Activated naive CD4-positive, alpha-beta T cell treated with anti-CD3 and anti-CD28 coated beads for 36 hours (primary cell): ENCODE results near the gene FRMD5. TPM values are rescaled to one million over a fixed set of nuclear protein-coding genes. Genes with fewer than 3 reads are reported as not detected.

Experiments
- CTCF ChIA-PET: fragments of 350-600 bp; sonication (Branson Sonifier 250); formaldehyde crosslinking; loops from one replicate; lab custom pipeline; 2021; ENCODE audit warnings: antibody characterized with exemption; lab: Charles Lee
- DNase-seq: peaks from one replicate; pipeline ENCODE4 v3.0.0-alpha.2; 2020
- H3K27ac Mint-ChIP-seq: one replicate; pipeline ENCODE4 v1.8.0; 2021; ENCODE audit warnings: mild to moderate bottlenecking, mixed read lengths
- H3K27me3 Mint-ChIP-seq: one replicate; pipeline ENCODE4 v1.8.0; 2021; ENCODE audit warnings: low read depth, mixed read lengths
- H3K36me3 Mint-ChIP-seq: one replicate; pipeline ENCODE4 v1.8.0; 2021; ENCODE audit warnings: low read depth, mixed read lengths
- H3K4me1 Mint-ChIP-seq: one replicate; pipeline ENCODE4 v1.8.0; 2021; ENCODE audit warnings: low read depth, mixed read lengths
- H3K4me3 Mint-ChIP-seq: one replicate; pipeline ENCODE4 v1.8.0; 2021; ENCODE audit warnings: mild to moderate bottlenecking, moderate library complexity, mixed read lengths
- H3K9me3 Mint-ChIP-seq: one replicate; pipeline ENCODE4 v1.8.0; 2021; ENCODE audit warnings: mixed read lengths
- intact Hi-C: fragments of 100-400 bp; cut with micrococcal nuclease; formaldehyde crosslinking; loops from one replicate; pipeline ENCODE4 v1.15.1; 2023
- total RNA-seq, 2 experiments: library from RNA; stranded (reverse); gene quantifications; one replicate each; pipeline ENCODE4 v1.2.3, GENCODE V29; 2021

The FRMD5 gene
- total RNA-seq, 2 experiments from 2014 or later: 0.37 to 0.50 TPM

DNA sequence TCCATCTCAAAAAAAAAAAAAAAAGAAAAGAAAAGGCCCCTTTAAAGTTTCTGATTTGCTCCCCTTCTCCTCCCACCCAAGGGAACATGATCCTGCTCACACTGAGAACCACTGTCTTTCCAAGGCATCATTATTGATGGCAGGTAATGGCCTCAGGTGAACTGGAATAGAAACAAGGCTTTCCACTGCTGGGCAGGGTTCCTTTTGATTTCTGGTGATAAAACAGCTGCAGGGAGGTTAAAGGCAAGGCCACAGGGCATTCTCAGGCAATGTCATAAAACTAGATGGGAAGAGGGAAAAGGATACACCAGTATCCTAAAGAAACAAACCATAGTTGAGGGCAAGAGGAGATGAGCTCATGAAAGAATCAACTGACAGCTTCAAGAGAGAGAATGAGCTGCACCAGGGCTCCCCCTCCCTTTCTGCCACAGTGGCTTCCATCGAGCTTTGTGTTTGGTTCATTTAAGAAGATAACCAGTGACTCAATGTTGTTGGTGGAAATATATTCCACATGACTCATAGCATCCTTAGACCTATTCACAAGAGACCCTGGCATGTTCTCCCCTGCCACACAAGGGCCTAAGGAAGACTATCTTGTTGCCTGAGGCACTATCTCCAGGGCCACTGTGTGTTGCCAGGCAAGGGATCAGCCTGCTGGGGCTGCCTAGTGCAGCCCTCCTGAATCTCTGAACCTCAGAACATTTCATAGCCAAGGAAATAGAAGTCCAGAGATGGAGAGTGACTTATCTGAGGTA lies 281.9 kb downstream of the FRMD5 start:
- CTCF ChIA-PET: interaction anchor here (0.7 to 2.0 kb wide), 3 partner anchors 10 to 35 kb away, joined by 3 to 7 read pairs (median 3); no protein-coding TSS in a partner anchor
- peaks cover 2% of the 10 kb centered on the region for H3K4me1 Mint-ChIP-seq
- intact Hi-C loops: no loop called here

DNA sequence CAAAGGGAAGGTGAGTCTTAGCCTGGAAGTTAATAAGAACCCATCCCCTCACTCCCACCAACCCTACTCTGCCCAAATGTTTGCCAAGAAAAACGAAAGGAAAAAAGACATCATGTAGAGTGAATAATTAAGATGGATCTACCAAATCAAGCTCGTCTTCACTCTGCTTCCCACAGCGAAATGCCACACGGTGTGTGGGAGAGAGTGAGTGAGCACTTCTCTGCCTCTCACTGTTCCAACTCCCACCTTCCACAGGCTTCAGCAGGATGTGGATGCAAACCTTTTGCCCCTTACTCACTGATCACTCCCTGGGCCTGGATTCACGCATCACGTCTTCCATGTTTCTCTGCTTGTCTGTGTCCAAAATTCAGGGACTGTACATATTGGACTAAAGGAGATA lies 282.9 kb downstream of the FRMD5 start:
- no peaks in the 10 kb centered on the region for H3K36me3 Mint-ChIP-seq
- H3K27me3 Mint-ChIP-seq: no peaks in the 10 kb centered on the region
- intact Hi-C loops: no loop called here
- DNase-seq: no peak
- H3K27ac Mint-ChIP-seq: no peak overlapping the region
- CTCF ChIA-PET: interaction anchor here (0.6 to 1.5 kb wide), 2 partner anchors 188 to 239 kb away, joined by 5 read pairs; no protein-coding TSS in a partner anchor
- H3K4me1 Mint-ChIP-seq: peaks cover 2% of the 10 kb centered on the region
- H3K4me3 Mint-ChIP-seq: no peak overlapping the region
- no peaks in the 10 kb centered on the region for H3K9me3 Mint-ChIP-seq

More for the DNA sequence above, 281.9 kb downstream of the FRMD5 start:
- no peak overlapping the region for H3K27ac Mint-ChIP-seq
- H3K9me3 Mint-ChIP-seq: no peaks in the 10 kb centered on the region
- H3K27me3 Mint-ChIP-seq: no peaks in the 10 kb centered on the region
- no peak overlapping the region for H3K4me3 Mint-ChIP-seq
- DNase-seq: peak; percentile 11
- no peaks in the 10 kb centered on the region for H3K36me3 Mint-ChIP-seq

DNA sequence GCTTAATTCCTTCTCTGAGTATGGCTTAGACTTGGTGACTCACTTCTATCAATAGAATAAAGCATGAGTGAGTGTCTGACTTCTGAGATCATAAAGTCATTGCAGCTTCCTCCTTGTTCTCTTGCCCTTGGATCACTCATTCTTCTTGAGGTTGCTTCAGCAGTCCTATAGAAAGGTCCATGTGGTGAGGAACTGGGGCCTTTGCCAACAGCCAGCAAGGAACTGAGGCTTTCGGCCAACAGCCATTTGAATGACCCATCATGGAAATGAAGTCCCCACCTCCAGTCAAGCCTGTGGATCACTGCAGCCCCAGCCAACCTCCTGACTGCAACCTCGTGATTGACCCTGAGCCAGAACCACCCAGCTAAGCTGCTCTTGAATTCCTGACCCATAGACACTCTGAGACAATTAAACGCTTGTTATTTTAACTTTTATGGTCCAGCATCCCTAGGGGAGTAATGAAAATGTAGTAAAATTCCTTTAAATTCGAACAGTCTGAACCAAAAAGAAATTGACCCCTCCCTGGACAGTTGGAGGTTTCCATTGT lies 283.8 kb downstream of the FRMD5 start:
- Mint-ChIP-seq H3K4me3 (no peak overlapping the region), H3K4me1 (peaks cover 2% of the 10 kb centered on the region), H3K27me3 (no peaks in the 10 kb centered on the region), H3K27ac (no peak overlapping the region), H3K9me3 (no peaks in the 10 kb centered on the region), H3K36me3 (no peaks in the 10 kb centered on the region)
- CTCF ChIA-PET: interaction anchor here (1.5 kb wide), 1 partner anchor 189 kb away, joined by 5 read pairs; no protein-coding TSS in a partner anchor
- no peak for DNase-seq
- intact Hi-C loops: no loop called here

GRCh38 chr15:43908516-43909050 lies 286.5 kb downstream of the FRMD5 start:
- no peaks in the 10 kb centered on the region for H3K9me3 Mint-ChIP-seq
- no peak overlapping the region for H3K4me3 Mint-ChIP-seq
- no peak for DNase-seq
- CTCF ChIA-PET: no interaction called here
- intact Hi-C loops: no loop called here
- no peaks in the 10 kb centered on the region for H3K36me3 Mint-ChIP-seq
- H3K27ac Mint-ChIP-seq: no peak overlapping the region
- peaks cover 5% of the 10 kb centered on the region for H3K4me1 Mint-ChIP-seq
- H3K27me3 Mint-ChIP-seq: no peaks in the 10 kb centered on the region

GRCh38 chr15:43905755-43906154 lies 289.3 kb downstream of the FRMD5 start:
- CTCF ChIA-PET: interaction anchor here (0.6 to 6.3 kb wide), 3 partner anchors 84 to 158 kb away, joined by 4 to 96 read pairs (median 4); no protein-coding TSS in a partner anchor
- H3K9me3 Mint-ChIP-seq: no peaks in the 10 kb centered on the region
- peaks cover 3% of the 10 kb centered on the region for H3K4me1 Mint-ChIP-seq
- no peaks in the 10 kb centered on the region for H3K27me3 Mint-ChIP-seq
- H3K4me3 Mint-ChIP-seq: no peak overlapping the region
- H3K36me3 Mint-ChIP-seq: no peaks in the 10 kb centered on the region
- intact Hi-C loops: no loop called here
- no peak for DNase-seq
- H3K27ac Mint-ChIP-seq: no peak overlapping the region

GRCh38 chr15:43903864-43904290 lies 291.2 kb downstream of the FRMD5 start:
- H3K27ac Mint-ChIP-seq: no peak overlapping the region
- H3K36me3 Mint-ChIP-seq: no peaks in the 10 kb centered on the region
- CTCF ChIA-PET: interaction anchor here (0.6 to 6.3 kb wide), 18 partner anchors 11 to 835 kb away, joined by 3 to 96 read pairs (median 4); no protein-coding TSS in a partner anchor
- H3K4me3 Mint-ChIP-seq: no peak overlapping the region
- no peaks in the 10 kb centered on the region for H3K9me3 Mint-ChIP-seq
- intact Hi-C loops: loop anchor here (1.0 kb wide), 2 partner anchors 162 to 315 kb away; no protein-coding TSS in a partner anchor
- DNase-seq: peak; percentile 72
- H3K27me3 Mint-ChIP-seq: no peaks in the 10 kb centered on the region
- peaks cover 3% of the 10 kb centered on the region for H3K4me1 Mint-ChIP-seq

- intact Hi-C loops: no loop called here
- H3K9me3 Mint-ChIP-seq: no peaks in the 10 kb centered on the region
- H3K4me1 Mint-ChIP-seq: peaks cover 3% of the 10 kb centered on the region
- no peak overlapping the region for H3K27ac Mint-ChIP-seq
- DNase-seq: no peak
- no peaks in the 10 kb centered on the region for H3K36me3 Mint-ChIP-seq
- H3K27me3 Mint-ChIP-seq: no peaks in the 10 kb centered on the region
- CTCF ChIA-PET: interaction anchor here (0.6 to 6.3 kb wide), 2 partner anchors 15 to 162 kb away, joined by 5 to 96 read pairs; no protein-coding TSS in a partner anchor
- no peak overlapping the region for H3K4me3 Mint-ChIP-seq
Observed at GRCh38 chr15:43901495-43901894, 293.6 kb downstream of the FRMD5 start.

DNA sequence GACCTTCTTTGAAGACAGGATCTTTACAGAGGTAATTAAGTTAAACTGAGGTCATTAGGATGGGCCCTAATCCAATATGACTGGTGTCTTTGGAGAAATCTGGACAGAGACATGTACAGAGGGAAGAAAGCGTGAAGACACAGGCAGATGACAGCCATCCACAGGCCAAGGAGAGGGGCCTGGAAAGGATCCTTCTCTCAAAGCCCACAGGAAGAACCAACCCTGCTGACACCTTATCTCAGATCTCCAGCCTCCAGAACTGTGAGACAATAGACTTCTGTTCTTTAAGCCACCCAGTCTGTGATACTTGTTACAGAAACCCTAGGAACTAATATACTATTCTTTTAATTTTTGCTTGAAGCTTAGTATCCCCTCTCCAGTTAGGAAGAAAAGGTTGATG lies 294.1 kb downstream of the FRMD5 start:
- Mint-ChIP-seq H3K36me3 (no peaks in the 10 kb centered on the region), H3K27ac (no peak overlapping the region), H3K9me3 (no peaks in the 10 kb centered on the region), H3K4me3 (no peak overlapping the region), H3K27me3 (no peaks in the 10 kb centered on the region), H3K4me1 (peaks cover 3% of the 10 kb centered on the region)
- intact Hi-C loops: no loop called here
- no peak for DNase-seq
- CTCF ChIA-PET: no interaction called here

DNA sequence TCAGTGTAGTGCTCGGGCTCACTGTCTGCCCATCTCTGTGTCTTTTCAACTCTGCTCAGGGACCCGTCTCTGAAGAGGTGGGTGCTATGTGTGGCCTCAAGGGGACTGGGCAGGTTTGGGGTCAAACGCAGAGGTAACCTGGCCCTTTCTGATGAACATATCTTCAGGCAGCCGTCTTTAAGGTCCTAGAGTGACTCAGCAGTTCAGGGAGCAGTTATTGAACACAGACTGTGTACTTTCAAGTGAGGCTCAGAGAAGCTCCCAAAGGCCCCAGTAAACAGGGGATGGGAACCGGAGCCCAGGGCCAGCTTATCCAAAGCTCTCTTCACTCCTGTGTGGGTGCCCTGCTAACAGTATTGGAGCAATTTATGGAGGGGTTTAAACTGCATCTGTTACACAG lies 295.1 kb downstream of the FRMD5 start:
- peaks cover 3% of the 10 kb centered on the region for H3K4me1 Mint-ChIP-seq
- no peaks in the 10 kb centered on the region for H3K36me3 Mint-ChIP-seq
- H3K27me3 Mint-ChIP-seq: no peaks in the 10 kb centered on the region
- DNase-seq: no peak
- no peaks in the 10 kb centered on the region for H3K9me3 Mint-ChIP-seq
- no peak overlapping the region for H3K4me3 Mint-ChIP-seq
- CTCF ChIA-PET: no interaction called here
- intact Hi-C loops: no loop called here
- no peak overlapping the region for H3K27ac Mint-ChIP-seq

DNA sequence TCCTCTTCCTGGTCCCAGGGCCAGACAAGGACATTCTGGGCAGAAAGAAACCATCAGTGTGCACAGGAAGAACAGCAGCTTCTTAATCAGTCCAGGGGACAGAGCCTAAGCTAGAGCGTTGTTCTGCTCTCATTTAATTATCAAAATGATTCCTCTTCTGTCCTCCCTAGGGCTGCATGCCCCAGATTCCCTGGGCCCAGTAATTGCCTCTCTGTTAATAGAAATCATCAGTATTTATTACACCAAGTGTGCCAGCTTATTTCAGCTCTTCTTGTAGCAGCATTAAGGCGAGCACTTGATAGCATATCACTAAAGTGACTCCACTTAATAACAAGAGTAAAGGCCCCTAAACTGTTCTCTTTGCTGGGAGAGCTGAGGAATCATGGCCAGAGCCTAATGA lies 296.2 kb downstream of the FRMD5 start:
- Mint-ChIP-seq H3K27ac (no peak overlapping the region), H3K9me3 (no peaks in the 10 kb centered on the region), H3K36me3 (no peaks in the 10 kb centered on the region), H3K4me1 (peaks cover 2% of the 10 kb centered on the region), H3K27me3 (no peaks in the 10 kb centered on the region), H3K4me3 (no peak overlapping the region)
- intact Hi-C loops: no loop called here
- no peak for DNase-seq
- CTCF ChIA-PET: no interaction called here

DNA sequence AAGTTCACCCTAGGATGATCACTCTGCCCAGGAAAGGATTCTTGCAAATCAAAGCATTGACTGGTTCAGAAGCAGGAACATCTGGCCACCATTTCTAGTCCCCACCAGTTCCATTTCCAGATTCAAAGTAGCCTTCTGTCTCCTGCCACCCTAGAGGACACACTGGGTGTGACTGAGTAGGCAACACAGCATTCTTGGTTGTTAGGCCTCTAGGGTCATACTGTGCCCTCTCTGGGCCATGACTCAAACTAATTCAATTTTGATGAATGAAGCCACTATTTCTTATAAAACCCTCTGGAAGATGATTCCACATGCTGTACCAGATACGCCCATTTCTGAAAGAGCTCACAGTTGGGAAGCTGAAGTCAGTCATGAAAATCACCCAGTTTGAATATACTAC lies 298.5 kb downstream of the FRMD5 start:
- no peaks in the 10 kb centered on the region for H3K27me3 Mint-ChIP-seq
- peaks cover 1% of the 10 kb centered on the region for H3K36me3 Mint-ChIP-seq
- H3K9me3 Mint-ChIP-seq: no peaks in the 10 kb centered on the region
- H3K4me3 Mint-ChIP-seq: no peak overlapping the region
- DNase-seq: no peak
- no peaks in the 10 kb centered on the region for H3K4me1 Mint-ChIP-seq
- intact Hi-C loops: no loop called here
- CTCF ChIA-PET: interaction anchor here (0.6 kb wide), 1 partner anchor 169 kb away, joined by 3 read pairs; no protein-coding TSS in a partner anchor
- H3K27ac Mint-ChIP-seq: no peak overlapping the region

DNA sequence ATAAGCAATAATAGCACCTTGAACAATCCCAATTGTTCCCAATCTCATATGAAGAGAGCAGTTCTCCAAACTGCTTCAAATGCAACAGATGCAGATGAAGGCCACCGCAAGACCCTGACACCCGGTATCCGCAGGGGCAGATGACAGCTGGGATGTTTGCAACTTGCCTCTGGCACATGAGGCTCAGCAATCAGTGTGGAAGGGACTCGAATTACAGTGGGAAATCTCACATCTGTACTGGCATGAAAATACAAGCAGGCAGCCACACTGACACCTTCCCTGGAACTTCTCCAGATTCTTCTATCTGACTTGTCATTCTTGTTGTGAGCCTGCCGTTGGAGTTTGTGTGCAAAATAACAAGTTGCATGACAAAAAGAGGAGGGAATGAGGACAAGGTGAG lies 299.5 kb downstream of the FRMD5 start:
- no peak for DNase-seq
- peaks cover 5% of the 10 kb centered on the region for H3K36me3 Mint-ChIP-seq
- no peaks in the 10 kb centered on the region for H3K4me1 Mint-ChIP-seq
- intact Hi-C loops: no loop called here
- H3K27ac Mint-ChIP-seq: no peak overlapping the region
- CTCF ChIA-PET: no interaction called here
- no peaks in the 10 kb centered on the region for H3K27me3 Mint-ChIP-seq
- no peaks in the 10 kb centered on the region for H3K9me3 Mint-ChIP-seq
- H3K4me3 Mint-ChIP-seq: no peak overlapping the region
